ENCODE measurements around the gene RTP5. TPM values are rescaled to one million over a fixed set of nuclear protein-coding genes. Genes with fewer than 3 reads are reported as not detected.

RTP5 gene
- total RNA-seq, 3 donors from 2014 or later = not detected

- no peaks in the 10 kb centered on the region for H3K9me3 ChIP-seq
- ATAC-seq = no peak
- no peaks in the 10 kb centered on the region for H3K4me1 ChIP-seq (ENCODE audit: low read depth)
- intact Hi-C loops (cut with DNase I, micrococcal nuclease) = no loop called here
- no peak for DNase-seq
- no peak overlapping the region for H3K4me3 ChIP-seq
- H3K36me3 ChIP-seq (ENCODE audit: low read depth) = no peaks in the 10 kb centered on the region
- TF ChIP-seq CTCF (IDR thresholded peaks at IDR 0.05) = no peak
Observed at GRCh38 chr2:241885946-241886643, 16.6 kb downstream of the RTP5 start.

- ATAC-seq (no peak), DNase-seq (peak in 1 of 3 donors; percentile 22)
- H3K36me3 ChIP-seq (ENCODE audit: low read depth) = no peaks in the 10 kb centered on the region
- TF ChIP-seq CTCF (IDR thresholded peaks at IDR 0.05) = no peak
- H3K9me3 ChIP-seq = no peaks in the 10 kb centered on the region
- intact Hi-C loops (cut with DNase I, micrococcal nuclease) = no loop called here
- no peak overlapping the region for H3K4me3 ChIP-seq
- H3K4me1 ChIP-seq (ENCODE audit: low read depth) = no peaks in the 10 kb centered on the region
Observed at GRCh38 chr2:241886840-241887447, 17.4 kb downstream of the RTP5 start.

GRCh38 chr2:241887806-241888522 is 18.4 kb downstream of the RTP5 start:
- DNase-seq (peak in 1 of 3 donors; percentile 33), ATAC-seq (no peak)
- intact Hi-C loops (cut with DNase I, micrococcal nuclease) = no loop called here
- Histone ChIP-seq H3K4me1 (ENCODE audit: low read depth) (no peaks in the 10 kb centered on the region), H3K36me3 (ENCODE audit: low read depth) (no peaks in the 10 kb centered on the region), H3K9me3 (no peaks in the 10 kb centered on the region), H3K4me3 (no peak overlapping the region)
- TF ChIP-seq CTCF (IDR thresholded peaks at IDR 0.05) = no peak

GRCh38 chr2:241888641-241889040 is 19.1 kb downstream of the RTP5 start:
- intact Hi-C loops (cut with DNase I, micrococcal nuclease) = no loop called here
- H3K9me3 ChIP-seq = no peaks in the 10 kb centered on the region
- TF ChIP-seq CTCF (IDR thresholded peaks at IDR 0.05) = no peak
- DNase-seq = no peak
- no peak for ATAC-seq
- no peaks in the 10 kb centered on the region for H3K36me3 ChIP-seq (ENCODE audit: low read depth)
- H3K4me3 ChIP-seq = no peak overlapping the region
- H3K4me1 ChIP-seq (ENCODE audit: low read depth) = no peaks in the 10 kb centered on the region

- Histone ChIP-seq H3K36me3 (ENCODE audit: low read depth) (no peaks in the 10 kb centered on the region), H3K4me1 (ENCODE audit: low read depth) (no peaks in the 10 kb centered on the region), H3K4me3 (no peak overlapping the region), H3K9me3 (no peaks in the 10 kb centered on the region)
- ATAC-seq (peak; percentile 57), DNase-seq (peak in 2 of 3 donors; percentile 36 to 44)
- intact Hi-C loops (cut with DNase I, micrococcal nuclease) = no loop called here
- no peak for TF ChIP-seq CTCF (IDR thresholded peaks at IDR 0.05)
Observed at GRCh38 chr2:241890524-241891235, 21.2 kb downstream of the RTP5 start.

All from mucosa of descending colon (tissue), 3 donors.